H7 (cell line): ENCODE measurements around the gene PRR7. TPM values are rescaled to one million over a fixed set of nuclear protein-coding genes. Genes with fewer than 3 reads are reported as not detected.
A peak's percentile ranks its signal among the peaks of the same experiment; 100 is the strongest.
"Not testable (repeated sequence)": the region's sequence is repeated elsewhere in the genome, so short reads cannot be mapped to it uniquely, and the experiment has no call there.

Experiments used
- DNase-seq: peaks from one replicate; pipeline ENCODE4 v3.0.0; 2012
- H3K27me3 ChIP-seq: 2 replicates; pipeline ENCODE4 v1.6.0; 2011; ENCODE audit warnings: mild to moderate bottlenecking, low read length; ENCODE audit not compliant: control insufficient read depth, insufficient read depth
- H3K36me3 ChIP-seq: replicated peaks from 2 replicates; pipeline ENCODE4 v1.5.1; 2011; ENCODE audit warnings: low read length; ENCODE audit not compliant: control insufficient read depth, insufficient read depth
- H3K4me3 ChIP-seq: 2 replicates; pipeline ENCODE4 v1.5.1; 2011; ENCODE audit warnings: low read depth, mild to moderate bottlenecking, control low read depth, low read length, moderate library complexity; ENCODE audit not compliant: insufficient read depth
- total RNA-seq: library from RNA; depleted of rRNA; stranded (reverse); fragments of >200 nt; shearing (Covaris generic); gene quantifications from 2 replicates; pipeline ENCODE4 v1.2.3, GENCODE V29; 2014

The PRR7 gene
- total RNA-seq, 1 experiment from 2014 or later: 12.1 TPM

DNA sequence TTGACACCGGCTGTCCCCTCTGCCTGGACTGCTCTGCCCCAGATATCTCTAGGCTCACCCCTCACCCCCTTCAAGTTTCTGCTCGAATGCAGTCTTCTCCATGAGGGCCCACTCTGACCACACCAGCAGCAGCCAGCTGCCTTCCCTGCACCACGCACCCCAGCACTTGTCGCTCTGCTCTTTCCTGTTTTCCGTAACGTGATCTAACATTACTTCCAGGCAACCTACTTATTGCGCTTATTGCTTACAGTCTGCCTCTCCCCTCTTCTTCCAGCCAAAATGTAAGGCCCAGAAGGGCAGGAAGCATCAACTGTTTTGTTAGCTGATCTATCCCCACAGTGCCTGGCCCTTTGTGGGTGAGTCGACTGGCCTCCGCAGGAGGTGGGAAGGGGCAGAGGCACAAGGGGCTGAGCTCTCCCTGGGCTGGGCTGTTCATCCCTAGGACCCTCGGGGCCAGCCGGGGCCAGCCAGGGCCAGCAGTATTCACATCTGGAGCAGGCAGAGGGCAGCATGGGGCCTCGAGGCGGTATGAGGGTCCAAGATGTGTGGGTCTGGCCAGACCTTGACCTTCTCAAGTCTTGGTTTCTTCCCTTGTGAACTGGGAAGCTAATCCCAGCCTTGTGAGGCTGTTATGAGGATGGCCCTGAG lies 38.4 kb downstream of the PRR7 start:
- DNase-seq: no peak
- Histone ChIP-seq H3K27me3 (no peaks in the 10 kb centered on the region), H3K4me3 (no peak overlapping the region), H3K36me3 (peaks cover 39% of the 10 kb centered on the region)

DNA sequence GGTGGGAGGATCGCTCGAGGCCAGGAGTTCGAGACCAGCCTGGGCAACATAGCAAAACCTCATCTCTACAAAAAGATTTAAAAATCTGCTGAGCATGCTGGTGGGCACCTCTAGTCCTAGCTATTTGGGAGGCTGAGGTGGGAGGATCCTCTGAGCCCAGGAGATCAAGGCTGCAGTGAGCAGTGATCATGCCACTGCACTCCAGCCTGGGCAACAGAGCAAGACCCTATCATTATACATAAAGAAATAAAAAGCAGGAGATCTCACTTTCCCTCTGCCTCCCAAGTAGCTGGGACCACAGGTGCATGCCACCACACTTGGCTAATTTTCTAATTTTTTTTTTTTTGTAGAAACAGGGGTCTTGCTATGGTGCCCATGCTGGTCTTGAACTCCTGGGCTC lies 39.1 kb downstream of the PRR7 start:
- H3K27me3 ChIP-seq, H3K4me3 ChIP-seq, DNase-seq: not testable (repeated sequence)
- H3K36me3 ChIP-seq: peaks cover 46% of the 10 kb centered on the region

DNA sequence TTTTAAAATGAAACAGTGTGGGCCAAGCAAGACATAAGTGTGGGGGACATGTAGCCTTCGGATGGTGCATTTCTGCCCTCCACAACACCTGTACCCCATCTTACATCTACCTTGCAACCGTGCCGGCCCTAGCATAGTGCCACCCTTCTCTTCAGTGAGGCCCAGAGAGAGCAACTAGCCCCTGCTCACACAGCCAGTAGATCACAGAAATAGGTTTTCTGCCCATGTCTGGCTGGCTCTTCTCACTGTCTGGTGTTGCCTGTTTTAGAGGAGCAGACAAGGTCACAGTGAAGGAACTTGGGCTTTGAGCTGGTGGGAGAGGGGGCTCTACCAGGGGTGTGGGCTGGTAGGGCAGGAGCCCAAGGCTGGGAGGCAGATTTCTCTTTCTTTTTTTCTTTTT lies 39.6 kb downstream of the PRR7 start:
- peaks cover 49% of the 10 kb centered on the region for H3K36me3 ChIP-seq
- no peaks in the 10 kb centered on the region for H3K27me3 ChIP-seq
- no peak overlapping the region for H3K4me3 ChIP-seq
- no peak for DNase-seq

DNA sequence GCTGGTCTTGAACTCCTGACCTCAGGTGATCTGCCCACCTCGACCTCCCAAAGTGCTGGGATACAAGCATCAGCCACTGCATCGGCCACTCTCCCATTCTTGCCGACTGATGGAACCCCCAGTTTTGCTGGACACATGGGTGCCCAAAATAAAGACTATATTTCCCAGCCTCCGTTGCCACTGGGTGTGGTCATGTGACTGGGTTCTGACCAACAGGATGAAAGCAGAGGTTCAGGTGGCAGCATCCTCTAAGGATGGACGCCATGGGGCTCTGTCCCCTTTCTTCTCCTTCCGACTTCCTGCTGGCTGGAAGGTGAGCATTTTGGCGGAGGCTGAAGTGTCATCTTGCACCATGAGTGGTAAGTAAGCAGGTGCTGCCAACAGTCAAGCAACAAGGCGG lies 40.5 kb downstream of the PRR7 start:
- no peaks in the 10 kb centered on the region for H3K27me3 ChIP-seq
- DNase-seq: no peak
- H3K36me3 ChIP-seq: peaks cover 46% of the 10 kb centered on the region
- H3K4me3 ChIP-seq: no peak overlapping the region

DNA sequence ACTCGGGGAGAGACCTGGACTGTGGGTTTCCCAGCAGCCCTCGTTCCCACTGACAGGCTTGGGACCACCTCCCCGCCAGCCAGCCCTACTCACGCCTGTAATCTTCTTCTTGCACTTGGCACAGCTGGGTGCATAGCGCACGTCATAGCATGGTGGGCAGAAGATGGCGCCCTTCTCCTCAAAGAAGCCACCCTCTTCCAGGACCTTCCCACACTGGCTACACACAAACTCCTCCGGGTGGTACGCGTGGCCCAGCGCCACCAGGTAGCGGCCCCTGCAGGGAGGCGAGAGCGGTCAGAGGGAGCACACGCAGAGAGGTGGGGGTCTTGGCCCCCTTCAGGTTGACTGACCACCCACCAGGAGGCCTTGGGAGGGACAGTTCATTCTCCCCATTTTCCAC lies 41.4 kb downstream of the PRR7 start:
- Histone ChIP-seq H3K27me3 (no peaks in the 10 kb centered on the region), H3K36me3 (peaks cover 49% of the 10 kb centered on the region), H3K4me3 (no peak overlapping the region)
- no peak for DNase-seq

DNA sequence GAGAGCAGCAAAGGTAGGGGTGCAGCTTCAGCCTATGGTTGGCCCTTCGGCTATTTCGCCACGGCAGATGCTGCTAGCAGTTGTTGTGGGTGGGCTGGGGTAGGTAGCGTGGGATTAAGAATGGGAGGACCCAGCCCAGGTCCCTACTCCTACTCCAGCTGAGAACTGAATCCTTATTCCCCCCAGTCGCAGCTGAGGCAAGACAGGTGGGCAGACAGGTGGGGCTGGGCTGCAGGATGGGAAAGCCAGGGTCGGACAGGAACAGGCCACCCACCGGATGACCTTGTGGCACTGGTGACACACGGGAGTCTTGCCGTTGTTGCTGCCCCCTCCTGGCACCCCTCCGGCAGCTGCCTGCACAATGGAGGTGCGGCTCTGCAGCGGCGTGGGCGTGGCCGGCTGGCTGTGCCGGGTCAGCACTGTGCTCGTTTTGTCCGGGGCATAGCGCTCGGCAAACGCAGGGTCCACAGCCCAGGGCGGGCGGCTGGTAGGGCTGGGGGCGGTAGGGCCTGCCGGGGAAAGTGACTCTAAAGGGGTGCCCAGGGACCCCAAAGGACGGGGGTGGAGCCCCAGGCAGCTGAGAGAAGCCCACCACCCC lies 42.6 kb downstream of the PRR7 start:
- H3K4me3 ChIP-seq: no peak overlapping the region
- H3K36me3 ChIP-seq: peaks cover 48% of the 10 kb centered on the region
- no peaks in the 10 kb centered on the region for H3K27me3 ChIP-seq
- DNase-seq: no peak

DNA sequence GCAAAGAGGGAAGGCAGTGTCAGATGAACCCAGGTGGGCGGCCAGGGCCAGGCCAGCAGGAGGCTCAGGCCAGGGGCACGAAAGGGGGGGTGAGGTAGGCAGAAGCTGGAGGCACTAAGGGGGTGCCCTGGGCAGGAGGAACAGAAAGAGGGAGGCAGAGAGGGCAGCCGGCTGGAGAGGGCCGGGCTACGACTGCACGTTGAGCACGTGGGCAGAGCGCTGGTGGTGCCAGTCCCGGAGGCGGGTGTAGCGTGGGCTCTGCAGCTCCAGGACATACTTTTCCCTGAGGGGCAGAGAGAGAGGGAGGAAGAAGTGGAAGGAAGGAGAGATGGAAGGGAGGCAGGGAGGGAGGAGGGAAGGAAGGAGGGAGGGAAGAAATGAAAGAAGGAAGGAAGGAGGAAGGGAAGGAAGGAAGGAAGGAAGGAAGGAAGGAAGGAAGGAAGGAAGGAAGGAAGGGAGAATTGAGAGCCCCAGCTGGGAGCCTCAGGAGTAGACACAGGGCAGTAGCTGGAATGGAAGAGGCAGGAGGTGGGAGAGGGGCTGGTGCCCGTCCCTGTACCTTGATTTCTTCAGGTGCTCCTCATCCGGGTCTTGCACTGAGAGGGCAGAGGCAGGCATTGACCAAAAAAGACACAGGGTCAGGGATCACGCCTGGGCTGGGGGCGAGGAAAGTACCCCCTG lies 43.8 kb downstream of the PRR7 start:
- no peak overlapping the region for H3K4me3 ChIP-seq
- peaks cover 48% of the 10 kb centered on the region for H3K36me3 ChIP-seq
- DNase-seq: no peak
- H3K27me3 ChIP-seq: no peaks in the 10 kb centered on the region

DNA sequence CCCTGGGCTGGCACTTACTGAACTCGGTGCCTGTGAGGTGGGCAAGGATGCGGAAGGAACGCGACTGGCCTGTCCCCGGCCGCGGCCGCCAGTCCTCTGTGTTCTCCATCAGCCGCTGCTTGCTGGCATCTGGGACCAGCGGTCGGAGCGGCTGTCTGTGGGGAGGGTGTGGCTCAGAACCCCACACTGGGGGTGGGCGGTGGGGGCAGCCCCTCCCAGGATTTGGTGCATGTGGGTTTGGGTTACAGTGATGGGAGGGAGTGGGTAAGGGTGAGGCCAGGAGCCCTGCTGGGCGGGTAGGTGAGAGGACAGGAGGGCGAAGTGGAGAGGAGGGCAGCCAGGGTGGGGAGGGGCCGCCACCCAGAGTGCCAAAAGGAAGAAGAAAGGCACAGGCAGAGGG lies 44.4 kb downstream of the PRR7 start:
- no peaks in the 10 kb centered on the region for H3K27me3 ChIP-seq
- H3K36me3 ChIP-seq: peaks cover 48% of the 10 kb centered on the region
- no peak overlapping the region for H3K4me3 ChIP-seq
- peak; percentile 76 for DNase-seq

DNA sequence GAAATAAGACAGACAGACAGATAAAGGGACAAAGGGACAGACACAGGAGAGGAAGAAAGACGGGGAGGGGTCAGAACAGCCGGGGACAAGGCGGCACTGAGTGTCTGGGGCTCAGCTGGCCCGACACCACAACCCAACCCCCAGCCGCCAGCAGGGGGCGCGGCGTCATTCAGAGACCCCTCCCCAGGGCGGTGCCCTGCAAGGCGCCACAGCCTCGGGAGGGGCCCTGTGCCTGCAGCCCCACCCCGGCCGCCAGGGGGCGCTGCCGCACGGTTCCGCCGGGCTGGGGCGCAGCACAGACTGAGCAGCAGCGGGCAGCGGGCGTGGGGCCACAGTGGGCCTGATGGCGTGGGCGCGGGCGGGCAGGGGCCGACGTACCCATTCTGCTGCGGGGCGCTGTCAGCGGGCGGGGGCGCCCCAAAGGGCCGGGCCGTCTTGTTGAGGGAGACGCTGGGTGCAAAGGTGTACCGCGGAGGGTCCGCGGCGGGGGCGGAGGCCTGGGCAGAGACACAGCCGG lies 44.9 kb downstream of the PRR7 start:
- DNase-seq: peak; percentile 100
- peaks cover 44% of the 10 kb centered on the region for H3K36me3 ChIP-seq
- no peak overlapping the region for H3K4me3 ChIP-seq
- no peaks in the 10 kb centered on the region for H3K27me3 ChIP-seq

DNA sequence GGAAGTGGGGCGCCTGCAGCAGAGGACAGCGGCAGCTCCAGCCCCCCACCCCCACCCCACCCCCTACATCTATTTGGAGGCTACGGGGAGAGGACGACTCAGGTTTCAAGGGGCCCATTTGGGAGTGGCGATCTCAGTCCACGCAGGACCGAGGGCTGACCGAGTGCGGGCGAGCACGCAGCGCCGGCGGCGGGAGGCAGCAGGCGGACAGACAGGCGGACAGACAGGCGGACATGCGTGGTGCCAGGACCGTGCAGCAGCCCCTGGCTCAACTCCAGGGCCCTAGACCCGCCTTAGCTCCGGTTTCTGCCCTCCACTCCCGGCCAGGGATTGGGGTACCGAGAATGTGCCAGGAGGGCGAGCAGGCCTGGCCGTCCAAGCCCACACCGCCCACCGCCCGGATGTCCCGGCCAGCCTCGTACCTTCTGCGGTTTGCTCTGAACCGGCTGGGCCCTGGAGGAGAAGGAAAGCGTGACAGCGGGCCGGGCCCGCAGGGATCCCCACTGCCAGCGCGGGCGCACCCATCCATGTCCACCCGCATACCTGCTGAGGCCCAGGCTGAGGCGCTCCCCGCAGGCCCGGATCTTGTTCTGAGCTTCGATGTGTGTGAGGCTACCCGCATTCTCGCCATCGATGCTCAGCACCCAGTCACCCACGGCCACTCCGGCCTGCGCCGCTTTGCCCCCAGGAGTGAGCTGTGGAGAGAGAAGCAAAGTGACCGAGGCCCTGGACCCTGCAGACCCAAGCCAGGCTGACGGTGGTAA lies 45.6 kb downstream of the PRR7 start:
- Histone ChIP-seq H3K36me3 (peaks cover 43% of the 10 kb centered on the region), H3K27me3 (no peaks in the 10 kb centered on the region), H3K4me3 (no peak overlapping the region)
- peak; percentile 78 for DNase-seq

DNA sequence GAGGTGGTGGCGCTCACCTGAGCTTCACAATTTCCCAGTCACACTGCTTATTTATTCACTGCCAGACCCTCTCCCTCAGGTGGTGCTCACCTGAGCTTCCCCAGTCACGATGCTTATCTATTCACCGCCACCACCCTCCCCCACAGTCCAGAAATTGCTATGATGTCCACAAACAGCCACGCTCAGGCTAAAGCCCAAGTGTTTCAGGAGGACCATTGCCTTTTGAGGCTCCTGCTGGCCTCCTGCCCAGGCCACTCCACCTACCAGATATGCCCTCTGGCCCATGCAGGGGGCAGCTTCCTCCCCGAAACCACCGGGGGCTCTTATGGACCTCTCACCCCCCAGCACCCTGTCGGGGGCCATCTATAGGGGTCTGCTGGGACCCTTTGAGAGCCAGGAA lies 46.2 kb downstream of the PRR7 start:
- H3K27me3 ChIP-seq: no peaks in the 10 kb centered on the region
- no peak for DNase-seq
- H3K36me3 ChIP-seq: peaks cover 36% of the 10 kb centered on the region
- H3K4me3 ChIP-seq: no peak overlapping the region

DNA sequence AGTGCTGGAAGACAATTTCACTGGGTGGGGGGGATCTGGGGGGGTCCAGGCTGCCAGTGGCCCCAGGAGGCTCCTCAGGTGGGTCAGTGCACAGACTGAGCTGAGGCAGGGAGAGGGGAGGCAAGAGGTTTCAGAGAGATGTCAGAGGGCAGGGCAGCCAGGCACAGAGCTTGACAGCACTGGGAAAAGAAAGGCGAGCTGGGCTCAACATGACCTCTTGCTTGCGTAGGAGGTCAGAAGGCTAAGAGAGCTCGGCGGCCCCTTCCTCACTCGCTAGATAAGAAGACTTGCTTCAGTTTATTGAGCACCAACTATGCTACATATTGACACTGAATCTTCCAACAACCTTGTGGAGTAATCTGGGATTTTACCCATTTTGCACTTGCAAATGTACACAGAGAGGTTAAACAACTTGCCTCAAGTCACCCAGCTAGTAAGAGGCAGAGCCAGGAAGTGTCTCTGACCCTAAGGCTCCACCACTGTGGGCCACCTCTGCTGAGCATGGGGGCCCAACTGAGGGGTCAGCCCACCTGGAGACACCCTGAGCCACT lies 47.3 kb downstream of the PRR7 start:
- peaks cover 29% of the 10 kb centered on the region for H3K36me3 ChIP-seq
- peaks cover 10% of the 10 kb centered on the region for H3K27me3 ChIP-seq
- H3K4me3 ChIP-seq: no peak overlapping the region
- no peak for DNase-seq

DNA sequence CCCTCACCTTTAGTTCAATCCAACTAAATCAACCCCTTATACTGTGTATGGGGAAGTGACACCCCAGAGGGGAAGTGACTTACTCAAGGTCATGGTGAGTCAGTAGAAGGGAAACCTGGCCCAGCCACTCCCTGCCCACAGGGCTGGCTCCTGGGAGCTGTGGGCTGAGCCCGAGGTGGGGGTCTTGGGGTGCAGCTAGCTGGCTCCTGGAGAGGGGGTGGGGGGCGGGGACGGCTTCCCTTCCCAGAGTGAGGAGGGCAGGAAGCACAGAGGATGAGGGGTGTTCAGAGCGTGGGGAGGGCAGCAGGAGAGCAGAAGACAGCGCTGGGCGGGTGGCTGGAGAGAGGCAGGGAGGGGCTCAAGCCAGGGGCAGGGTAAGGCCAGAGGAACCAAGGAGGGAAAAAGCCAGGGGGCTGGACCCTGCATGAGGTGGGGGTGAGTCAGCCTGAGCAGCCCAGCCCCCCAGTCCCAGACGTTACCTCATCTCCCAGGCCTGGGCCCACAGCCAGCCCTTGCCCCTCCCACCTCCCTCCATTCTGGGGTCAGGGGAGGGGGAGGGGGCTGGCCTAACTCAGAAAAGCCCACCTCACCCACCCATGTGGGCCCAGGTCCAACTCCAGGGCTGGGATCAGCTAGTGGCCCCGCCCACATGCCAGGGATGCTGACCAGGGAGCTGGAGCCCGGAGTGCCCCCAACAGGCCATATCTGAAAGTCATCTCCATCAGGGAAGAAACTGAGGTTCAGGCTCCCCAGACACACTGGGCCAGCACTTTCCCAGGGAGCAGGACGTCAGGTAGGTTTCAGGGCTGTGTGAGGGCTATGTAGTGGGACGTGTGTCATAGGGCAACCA lies 48.0 kb downstream of the PRR7 start:
- peak; percentile 81 for DNase-seq
- H3K36me3 ChIP-seq: peaks cover 24% of the 10 kb centered on the region

More for the DNA sequence above, 48.0 kb downstream of the PRR7 start:
- H3K4me3 ChIP-seq: no peak overlapping the region
- H3K27me3 ChIP-seq: peaks cover 11% of the 10 kb centered on the region
